Measurements from ENCODE around the gene MAGI1.

The MAGI1 gene

GRCh38 chr3:65953881-65954733 is 84.6 kb downstream of the MAGI1 start:
- Histone ChIP-seq H2BK120ac (ENCODE audit: low read depth, low read length) (no peak overlapping the region), H3K4me3 (ENCODE audit: low read length) (no peak overlapping the region), H3K4ac (ENCODE audit: low read depth, low read length) (no peak overlapping the region), H2BK5ac (ENCODE audit: low read length) (no peak overlapping the region), H2AK5ac (ENCODE audit: low read length) (no peak overlapping the region), H3K4me1 (ENCODE audit: control insufficient read depth, low read depth, low read length) (peaks cover 12% of the 10 kb centered on the region), H2BK15ac (replicated peaks; ENCODE audit: low read depth) (no peak overlapping the region), H4K8ac (ENCODE audit: low read depth, low read length) (no peak overlapping the region), H3K4me2 (ENCODE audit: low read length) (no peak overlapping the region), H3K18ac (ENCODE audit: low read length) (peak overlapping the region; percentile 54), H3K9ac (ENCODE audit: low read length) (no peak overlapping the region), H3K23ac (ENCODE audit: low read length) (no peak overlapping the region), H3K36me3 (ENCODE audit: control insufficient read depth, insufficient read depth, low read length) (no peaks in the 10 kb centered on the region), H3K79me1 (ENCODE audit: low read length) (peaks cover 3% of the 10 kb centered on the region), H3K79me2 (ENCODE audit: control insufficient read depth, insufficient read depth, low read length) (peaks cover 7% of the 10 kb centered on the region), H3K27me3 (ENCODE audit: insufficient read depth, low read length, poor library complexity) (no peaks in the 10 kb centered on the region), H3K27ac (ENCODE audit: low read depth, low read length) (peak overlapping the region; percentile 77), H3K56ac (ENCODE audit: low read length) (peak overlapping the region; percentile 36), H4K5ac (ENCODE audit: low read length) (no peak overlapping the region)
- no peak for DNase-seq
- WGBS (ENCODE audit: extremely low coverage, insufficient coverage, low lambda C conversion rate), result no CpG with 5 or more reads among the region's 16 CpGs

DNA sequence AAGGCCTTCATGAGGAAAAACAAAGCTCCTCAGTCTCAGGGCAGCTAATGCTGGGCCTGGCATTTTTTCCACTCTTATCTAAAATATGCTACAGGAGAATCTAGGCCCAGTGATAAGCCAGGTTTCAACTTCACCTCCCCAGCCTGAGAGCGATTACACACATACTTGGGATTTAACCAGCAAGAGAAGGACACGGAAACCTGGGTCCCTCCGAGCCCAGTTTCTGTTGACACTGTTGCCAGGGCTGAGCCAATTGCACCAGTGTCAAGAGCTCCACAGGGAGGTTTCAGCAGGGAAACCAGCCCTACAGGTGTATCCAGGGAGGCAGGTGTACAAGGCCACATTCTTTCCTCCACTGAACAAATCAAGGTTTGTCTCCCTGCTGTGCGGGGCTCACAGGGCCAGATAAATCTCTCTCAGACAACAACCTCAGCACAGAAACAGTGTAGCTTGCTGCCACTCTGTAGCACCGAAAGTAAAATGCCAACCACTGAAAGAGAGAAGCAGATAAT is 85.4 kb downstream of the MAGI1 start:
- H4K5ac ChIP-seq (ENCODE audit: low read length), result no peak overlapping the region
- no peaks in the 10 kb centered on the region for H3K27me3 ChIP-seq (ENCODE audit: insufficient read depth, low read length, poor library complexity)
- no peak overlapping the region for H3K23ac ChIP-seq (ENCODE audit: low read length)
- no peak overlapping the region for H3K4me3 ChIP-seq (ENCODE audit: low read length)
- no peak overlapping the region for H2AK5ac ChIP-seq (ENCODE audit: low read length)
- no CpG with 5 or more reads among the region's 5 CpGs for whole genome bisulfite sequencing (ENCODE audit: extremely low coverage, insufficient coverage, low lambda C conversion rate)
- H4K8ac ChIP-seq (ENCODE audit: low read depth, low read length), result no peak overlapping the region
- peak overlapping the region; percentile 2 for H3K56ac ChIP-seq (ENCODE audit: low read length)
- no peak overlapping the region for H3K9ac ChIP-seq (ENCODE audit: low read length)
- H3K27ac ChIP-seq (ENCODE audit: low read depth, low read length), result peak overlapping the region; percentile 15
- H2BK5ac ChIP-seq (ENCODE audit: low read length), result no peak overlapping the region
- no peak overlapping the region for H3K4ac ChIP-seq (ENCODE audit: low read depth, low read length)
- no peak overlapping the region for H3K18ac ChIP-seq (ENCODE audit: low read length)
- peaks cover 5% of the 10 kb centered on the region for H3K79me1 ChIP-seq (ENCODE audit: low read length)
- peak; percentile 97 for DNase-seq
- no peak overlapping the region for H3K4me2 ChIP-seq (ENCODE audit: low read length)
- peaks cover 15% of the 10 kb centered on the region for H3K4me1 ChIP-seq (ENCODE audit: control insufficient read depth, low read depth, low read length)
- peaks cover 11% of the 10 kb centered on the region for H3K79me2 ChIP-seq (ENCODE audit: control insufficient read depth, insufficient read depth, low read length)
- no peaks in the 10 kb centered on the region for H3K36me3 ChIP-seq (ENCODE audit: control insufficient read depth, insufficient read depth, low read length)
- H2BK120ac ChIP-seq (ENCODE audit: low read depth, low read length), result no peak overlapping the region
- H2BK15ac ChIP-seq (replicated peaks; ENCODE audit: low read depth), result no peak overlapping the region

- Histone ChIP-seq H3K36me3 (ENCODE audit: control insufficient read depth, insufficient read depth, low read length) (no peaks in the 10 kb centered on the region), H2BK5ac (ENCODE audit: low read length) (no peak overlapping the region), H3K4ac (ENCODE audit: low read depth, low read length) (no peak overlapping the region), H3K23ac (ENCODE audit: low read length) (no peak overlapping the region), H2BK120ac (ENCODE audit: low read depth, low read length) (no peak overlapping the region), H3K18ac (ENCODE audit: low read length) (no peak overlapping the region), H3K79me2 (ENCODE audit: control insufficient read depth, insufficient read depth, low read length) (peaks cover 9% of the 10 kb centered on the region), H3K27me3 (ENCODE audit: insufficient read depth, low read length, poor library complexity) (no peaks in the 10 kb centered on the region), H3K4me2 (ENCODE audit: low read length) (no peak overlapping the region), H2AK5ac (ENCODE audit: low read length) (no peak overlapping the region), H3K4me3 (ENCODE audit: low read length) (no peak overlapping the region), H3K56ac (ENCODE audit: low read length) (peak overlapping the region; percentile 2), H3K9ac (ENCODE audit: low read length) (no peak overlapping the region), H3K27ac (ENCODE audit: low read depth, low read length) (peak overlapping the region; percentile 15), H3K4me1 (ENCODE audit: control insufficient read depth, low read depth, low read length) (peaks cover 15% of the 10 kb centered on the region), H2BK15ac (replicated peaks; ENCODE audit: low read depth) (no peak overlapping the region), H4K8ac (ENCODE audit: low read depth, low read length) (no peak overlapping the region), H3K79me1 (ENCODE audit: low read length) (peaks cover 5% of the 10 kb centered on the region), H4K5ac (ENCODE audit: low read length) (no peak overlapping the region)
- WGBS (ENCODE audit: extremely low coverage, insufficient coverage, low lambda C conversion rate), result no CpG with 5 or more reads among the region's 1 CpG
- DNase-seq, result no peak
Observed at GRCh38 chr3:65952842-65953241, 85.9 kb downstream of the MAGI1 start.

GRCh38 chr3:65951836-65952505 is 86.7 kb downstream of the MAGI1 start:
- H3K79me2 ChIP-seq (ENCODE audit: control insufficient read depth, insufficient read depth, low read length), result peaks cover 13% of the 10 kb centered on the region
- no peak overlapping the region for H2BK15ac ChIP-seq (replicated peaks; ENCODE audit: low read depth)
- H3K23ac ChIP-seq (ENCODE audit: low read length), result no peak overlapping the region
- H3K18ac ChIP-seq (ENCODE audit: low read length), result peak overlapping the region; percentile 51
- H3K9ac ChIP-seq (ENCODE audit: low read length), result no peak overlapping the region
- no peaks in the 10 kb centered on the region for H3K27me3 ChIP-seq (ENCODE audit: insufficient read depth, low read length, poor library complexity)
- H3K4me3 ChIP-seq (ENCODE audit: low read length), result no peak overlapping the region
- no peaks in the 10 kb centered on the region for H3K36me3 ChIP-seq (ENCODE audit: control insufficient read depth, insufficient read depth, low read length)
- no peak for DNase-seq
- H2AK5ac ChIP-seq (ENCODE audit: low read length), result no peak overlapping the region
- H2BK120ac ChIP-seq (ENCODE audit: low read depth, low read length), result no peak overlapping the region
- H3K4ac ChIP-seq (ENCODE audit: low read depth, low read length), result no peak overlapping the region
- H3K4me1 ChIP-seq (ENCODE audit: control insufficient read depth, low read depth, low read length), result peaks cover 16% of the 10 kb centered on the region
- no peak overlapping the region for H3K56ac ChIP-seq (ENCODE audit: low read length)
- H3K4me2 ChIP-seq (ENCODE audit: low read length), result no peak overlapping the region
- no peak overlapping the region for H3K27ac ChIP-seq (ENCODE audit: low read depth, low read length)
- no peak overlapping the region for H4K5ac ChIP-seq (ENCODE audit: low read length)
- WGBS (ENCODE audit: extremely low coverage, insufficient coverage, low lambda C conversion rate), result no CpG with 5 or more reads among the region's 4 CpGs
- no peak overlapping the region for H2BK5ac ChIP-seq (ENCODE audit: low read length)
- H4K8ac ChIP-seq (ENCODE audit: low read depth, low read length), result no peak overlapping the region
- H3K79me1 ChIP-seq (ENCODE audit: low read length), result peaks cover 5% of the 10 kb centered on the region

- no peak overlapping the region for H2AK5ac ChIP-seq (ENCODE audit: low read length)
- no peak overlapping the region for H4K8ac ChIP-seq (ENCODE audit: low read depth, low read length)
- peaks cover 21% of the 10 kb centered on the region for H3K4me1 ChIP-seq (ENCODE audit: control insufficient read depth, low read depth, low read length)
- no CpG with 5 or more reads among the region's 7 CpGs for WGBS (ENCODE audit: extremely low coverage, insufficient coverage, low lambda C conversion rate)
- peak overlapping the region; percentile 36 for H3K4ac ChIP-seq (ENCODE audit: low read depth, low read length)
- no peak overlapping the region for H2BK15ac ChIP-seq (replicated peaks; ENCODE audit: low read depth)
- H3K27me3 ChIP-seq (ENCODE audit: insufficient read depth, low read length, poor library complexity), result no peaks in the 10 kb centered on the region
- H2BK5ac ChIP-seq (ENCODE audit: low read length), result no peak overlapping the region
- H3K4me3 ChIP-seq (ENCODE audit: low read length), result no peak overlapping the region
- H3K36me3 ChIP-seq (ENCODE audit: control insufficient read depth, insufficient read depth, low read length), result no peaks in the 10 kb centered on the region
- peak overlapping the region; percentile 68 for H3K18ac ChIP-seq (ENCODE audit: low read length)
- H3K4me2 ChIP-seq (ENCODE audit: low read length), result no peak overlapping the region
- no peak overlapping the region for H4K5ac ChIP-seq (ENCODE audit: low read length)
- peak overlapping the region; percentile 57 for H3K27ac ChIP-seq (ENCODE audit: low read depth, low read length)
- no peak overlapping the region for H3K56ac ChIP-seq (ENCODE audit: low read length)
- no peak overlapping the region for H2BK120ac ChIP-seq (ENCODE audit: low read depth, low read length)
- DNase-seq, result peak; percentile 92
- H3K79me1 ChIP-seq (ENCODE audit: low read length), result peaks cover 7% of the 10 kb centered on the region
- peaks cover 12% of the 10 kb centered on the region for H3K79me2 ChIP-seq (ENCODE audit: control insufficient read depth, insufficient read depth, low read length)
- no peak overlapping the region for H3K23ac ChIP-seq (ENCODE audit: low read length)
- no peak overlapping the region for H3K9ac ChIP-seq (ENCODE audit: low read length)
Observed at GRCh38 chr3:65950340-65951326, 88.1 kb downstream of the MAGI1 start.

Measured in mesendoderm (in vitro differentiated cells).